ENCODE results near the gene CLEC16A.

- no peak for TF ChIP-seq CTCF (IDR thresholded peaks at IDR 0.05)
- no peak for TF ChIP-seq POLR2A (IDR thresholded peaks at IDR 0.05)
Measured at GRCh38 chr16:11058832-11059231, 114.5 kb downstream of the CLEC16A start.

All from transverse colon (tissue), 3 donors.